ENCODE data around the gene PTCD3. TPM values are rescaled to one million over a fixed set of nuclear protein-coding genes. Genes with fewer than 3 reads are reported as not detected.
A peak's percentile ranks its signal among the peaks of the same experiment; 100 is the strongest.

Gene PTCD3
- 100 to 1,000 TPM; 184 to 191 TPM for total RNA-seq
- polyA plus RNA-seq (2013, experiment 1 of 2), result 149 TPM
- polyA plus RNA-seq (2013, experiment 2 of 2), result 126 TPM
- long read RNA-seq, experiment 1, partial matches to known transcripts, result 9 of 35 reads
- long read RNA-seq, experiment 1, other reads (novel, unspliced or antisense), result 26 of 35 reads
- long read RNA-seq, experiment 2, full-length matches to known transcripts, result 78 of 119 reads
- long read RNA-seq, experiment 2, partial matches to known transcripts, result 8 of 119 reads
- long read RNA-seq, experiment 2, other reads (novel, unspliced or antisense), result 33 of 119 reads
- long read RNA-seq, experiment 3, full-length matches to known transcripts, result 288 of 380 reads
- long read RNA-seq, experiment 3, partial matches to known transcripts, result 9 of 380 reads
- long read RNA-seq, experiment 3, other reads (novel, unspliced or antisense), result 83 of 380 reads
- long read RNA-seq, experiment 4, full-length matches to known transcripts, result 45 of 76 reads
- long read RNA-seq, experiment 4, partial matches to known transcripts, result 5 of 76 reads
- long read RNA-seq, experiment 4, other reads (novel, unspliced or antisense), result 26 of 76 reads

DNA sequence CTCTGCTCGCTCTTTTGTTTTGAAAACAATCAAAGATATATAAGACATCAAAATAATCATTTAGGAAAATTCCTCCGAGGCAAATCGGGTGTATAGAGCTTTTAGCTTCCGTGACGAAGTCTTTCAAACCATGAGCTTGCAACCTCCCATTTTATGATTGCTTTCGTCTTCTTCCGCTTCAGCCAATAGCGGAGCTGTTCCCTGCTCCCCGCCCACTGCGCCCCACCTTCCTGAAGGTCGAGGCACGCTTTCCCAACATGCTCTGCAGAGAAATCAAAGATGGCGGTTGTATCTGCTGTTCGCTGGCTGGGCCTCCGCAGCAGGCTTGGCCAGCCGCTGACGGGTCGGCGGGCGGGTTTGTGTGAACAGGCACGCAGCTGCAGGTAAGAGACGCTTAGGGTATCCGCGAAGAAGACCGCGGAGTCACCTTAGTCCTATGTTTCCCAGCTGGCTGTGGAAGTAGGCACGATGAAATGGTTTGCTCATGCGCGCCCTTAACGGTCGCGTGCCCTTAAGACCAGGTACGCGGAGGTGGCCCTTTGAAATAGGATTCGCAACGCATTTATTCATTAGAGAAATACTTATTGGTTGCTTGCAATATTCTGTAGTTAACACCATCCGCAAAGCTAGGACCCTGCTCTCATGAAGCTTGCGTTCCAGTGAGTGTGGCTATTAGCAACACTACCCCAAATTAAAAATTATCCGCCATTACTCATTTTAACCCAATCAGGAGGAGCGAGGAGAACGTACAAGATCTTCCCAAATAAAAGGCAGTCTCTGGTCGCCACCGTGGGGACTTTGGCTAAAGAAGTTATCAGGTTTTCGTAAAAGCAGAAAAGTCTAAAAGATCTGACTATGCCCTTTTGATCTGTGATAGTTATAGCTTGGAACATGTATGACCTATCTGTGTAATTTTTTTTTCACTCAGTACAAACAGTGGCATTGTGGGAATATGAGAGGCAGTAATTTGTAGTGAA lies at the start of gene PTCD3:
Gene PTCD3, plus strand, starts transcription at position 267 of the 977 bp plus-strand sequence. Its CDS starts 13 bp downstream, at position 280.
- no peaks in the 10 kb centered on the region for H3K27me3 ChIP-seq (ENCODE audit: control insufficient read depth, insufficient read depth, low read length, poor library complexity, severe bottlenecking)
- peak within 1 kb of the TSS; percentile 97 for H3K27ac ChIP-seq (ENCODE audit: low read depth, low read length)
- H3K9me3 Mint-ChIP-seq, result no peaks in the 10 kb centered on the region
- H3K4me1 ChIP-seq (ENCODE audit: control insufficient read depth, insufficient read depth, low read length), result no peaks in the 10 kb centered on the region
- DNase-seq, result peak; percentile 97
- H3K36me3 Mint-ChIP-seq (ENCODE audit: low read depth), result peaks cover 53% of the 10 kb centered on the region
- peak within 1 kb of the TSS; percentile 84 for H3K4me3 Mint-ChIP-seq
- TF ChIP-seq, protein P1, sequence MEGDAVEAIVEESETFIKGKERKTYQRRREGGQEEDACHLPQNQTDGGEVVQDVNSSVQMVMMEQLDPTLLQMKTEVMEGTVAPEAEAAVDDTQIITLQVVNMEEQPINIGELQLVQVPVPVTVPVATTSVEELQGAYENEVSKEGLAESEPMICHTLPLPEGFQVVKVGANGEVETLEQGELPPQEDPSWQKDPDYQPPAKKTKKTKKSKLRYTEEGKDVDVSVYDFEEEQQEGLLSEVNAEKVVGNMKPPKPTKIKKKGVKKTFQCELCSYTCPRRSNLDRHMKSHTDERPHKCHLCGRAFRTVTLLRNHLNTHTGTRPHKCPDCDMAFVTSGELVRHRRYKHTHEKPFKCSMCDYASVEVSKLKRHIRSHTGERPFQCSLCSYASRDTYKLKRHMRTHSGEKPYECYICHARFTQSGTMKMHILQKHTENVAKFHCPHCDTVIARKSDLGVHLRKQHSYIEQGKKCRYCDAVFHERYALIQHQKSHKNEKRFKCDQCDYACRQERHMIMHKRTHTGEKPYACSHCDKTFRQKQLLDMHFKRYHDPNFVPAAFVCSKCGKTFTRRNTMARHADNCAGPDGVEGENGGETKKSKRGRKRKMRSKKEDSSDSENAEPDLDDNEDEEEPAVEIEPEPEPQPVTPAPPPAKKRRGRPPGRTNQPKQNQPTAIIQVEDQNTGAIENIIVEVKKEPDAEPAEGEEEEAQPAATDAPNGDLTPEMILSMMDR (conservative IDR thresholded peaks at IDR 0.05), result no peak
- H3K27me3 Mint-ChIP-seq (ENCODE audit: insufficient read depth), result no peaks in the 10 kb centered on the region
- WGBS, 2 experiments (ENCODE audit: insufficient coverage in 1 of 2, insufficient read length in 1 of 2), result 1% methylated on average over 13 to 44 of the region's 44 CpGs
- H3K9ac ChIP-seq (ENCODE audit: extremely low read depth, low read length, poor library complexity, severe bottlenecking), result peak within 1 kb of the TSS; percentile 96
- H3K4me3 ChIP-seq (ENCODE audit: low read length), result peak within 1 kb of the TSS; percentile 98
- peak within 1 kb of the TSS; percentile 98 for H3K27ac Mint-ChIP-seq
- no peaks in the 10 kb centered on the region for H3K9me3 ChIP-seq (ENCODE audit: control insufficient read depth, low read length)
- H3K36me3 ChIP-seq (ENCODE audit: control insufficient read depth, insufficient read depth, low read length), result peaks cover 62% of the 10 kb centered on the region
- peaks cover 20% of the 10 kb centered on the region for H3K4me1 Mint-ChIP-seq

DNA sequence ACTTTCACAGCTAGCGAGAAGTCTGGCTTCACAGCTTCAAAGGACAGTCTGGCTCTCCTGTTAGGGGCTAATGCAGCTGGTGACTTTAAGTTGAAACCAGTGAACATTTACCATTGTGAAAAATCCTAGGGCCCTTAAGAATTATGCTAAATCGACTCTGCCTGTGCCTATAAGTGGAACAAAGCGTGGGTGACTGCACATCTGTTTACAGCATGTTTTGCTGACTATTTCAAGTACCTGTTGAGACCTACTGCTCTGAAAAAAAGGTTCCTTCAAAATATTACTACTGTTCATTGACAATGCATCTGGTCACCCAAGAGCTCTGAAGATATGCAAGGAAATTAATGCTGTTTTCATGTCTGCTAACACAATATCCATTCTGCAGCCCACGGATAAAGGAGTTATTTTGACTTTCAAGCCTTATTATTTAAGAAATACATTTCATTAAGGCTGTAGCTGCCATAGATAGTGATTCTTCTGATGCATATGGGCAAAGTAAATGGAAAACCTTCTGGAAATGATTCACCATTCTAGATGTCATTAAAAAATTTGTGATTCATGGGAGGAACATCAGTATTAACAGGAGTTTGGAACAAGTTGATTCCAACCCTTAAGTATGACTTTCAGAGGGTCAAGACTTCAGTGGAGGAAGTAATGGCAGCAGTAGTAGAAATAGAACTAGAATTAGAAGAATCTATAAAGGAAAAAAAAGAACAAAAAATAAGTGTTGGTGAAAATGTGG lies 49.3 kb upstream of the PTCD3 start:
- Histone ChIP-seq H3K9me3 (ENCODE audit: control insufficient read depth, low read length) (no peaks in the 10 kb centered on the region), H3K9ac (ENCODE audit: extremely low read depth, low read length, poor library complexity, severe bottlenecking) (no peak overlapping the region), H3K27ac (ENCODE audit: low read depth, low read length) (no peak overlapping the region), H3K36me3 (ENCODE audit: control insufficient read depth, insufficient read depth, low read length) (peaks cover 76% of the 10 kb centered on the region), H3K4me1 (ENCODE audit: control insufficient read depth, insufficient read depth, low read length) (no peaks in the 10 kb centered on the region), H3K4me3 (ENCODE audit: low read length) (no peak overlapping the region), H3K27me3 (ENCODE audit: control insufficient read depth, insufficient read depth, low read length, poor library complexity, severe bottlenecking) (no peaks in the 10 kb centered on the region)
- Mint-ChIP-seq H3K4me1 (no peaks in the 10 kb centered on the region), H3K27ac (no peak overlapping the region), H3K27me3 (ENCODE audit: insufficient read depth) (no peaks in the 10 kb centered on the region), H3K4me3 (no peak overlapping the region), H3K9me3 (no peaks in the 10 kb centered on the region), H3K36me3 (ENCODE audit: low read depth) (peaks cover 61% of the 10 kb centered on the region)
- TF ChIP-seq, protein P1 (conservative IDR thresholded peaks at IDR 0.05), result no peak
- 93 to 96% methylated on average over 3 to 4 of the region's 4 CpGs for WGBS, 2 experiments (ENCODE audit: insufficient coverage in 1 of 2, insufficient read length in 1 of 2)
- no peak for DNase-seq
